Islet precursor cell (in vitro differentiated cells): ENCODE data around the gene FOXP2.

Experiments
- DNase-seq: peaks from one replicate; pipeline ENCODE4 v3.0.0-alpha.2; 2018

FOXP2 gene

DNA sequence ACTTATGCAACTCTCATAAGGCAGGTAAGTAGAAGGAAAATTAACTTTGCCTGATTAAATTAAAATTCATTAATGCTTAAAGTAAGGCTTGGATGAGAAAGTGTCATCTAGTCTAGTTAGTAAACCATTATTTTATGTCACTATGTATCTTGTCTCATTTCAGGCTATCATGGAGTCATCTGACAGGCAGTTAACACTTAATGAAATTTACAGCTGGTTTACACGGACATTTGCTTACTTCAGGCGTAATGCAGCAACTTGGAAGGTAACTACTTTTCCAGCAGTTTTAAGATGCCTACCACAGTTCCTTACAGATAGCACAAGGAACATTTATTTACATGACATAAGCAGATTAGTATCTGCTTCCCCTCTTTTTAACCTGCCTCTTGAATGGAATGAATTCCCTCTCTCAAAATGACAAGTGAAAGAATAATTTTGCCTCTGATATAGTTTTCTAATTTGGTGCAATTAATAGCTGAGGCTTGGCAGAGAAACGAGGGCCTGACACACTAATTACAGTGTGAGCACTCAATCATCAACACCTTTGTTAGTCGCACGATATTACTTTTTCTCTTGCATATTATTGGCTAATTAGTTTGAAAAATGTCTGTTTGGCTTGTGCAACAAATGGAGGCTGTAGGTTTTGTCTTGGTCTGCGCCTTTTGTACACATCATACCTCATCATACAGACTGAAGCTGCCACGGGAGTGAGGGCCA is 245.0 kb downstream of the FOXP2 start:
- DNase-seq = no peak

DNA sequence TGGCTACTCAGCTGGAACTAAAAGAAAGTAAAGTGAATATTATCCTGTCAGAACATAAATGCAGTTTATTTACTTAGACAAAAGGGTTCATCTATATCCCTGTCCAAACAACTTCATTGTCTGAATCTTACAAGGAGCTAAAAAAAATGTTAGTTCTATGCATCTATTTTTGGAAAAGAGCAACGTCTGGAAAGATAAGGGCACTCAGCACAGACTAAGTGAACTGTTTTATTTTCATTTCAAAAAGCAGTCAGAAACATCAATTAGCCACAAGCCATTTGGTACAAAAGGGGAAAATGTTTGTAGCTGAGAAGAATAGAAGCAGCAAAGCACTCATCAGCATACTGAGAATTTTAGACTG is 245.5 kb downstream of the FOXP2 start:
- no peak for DNase-seq

DNA sequence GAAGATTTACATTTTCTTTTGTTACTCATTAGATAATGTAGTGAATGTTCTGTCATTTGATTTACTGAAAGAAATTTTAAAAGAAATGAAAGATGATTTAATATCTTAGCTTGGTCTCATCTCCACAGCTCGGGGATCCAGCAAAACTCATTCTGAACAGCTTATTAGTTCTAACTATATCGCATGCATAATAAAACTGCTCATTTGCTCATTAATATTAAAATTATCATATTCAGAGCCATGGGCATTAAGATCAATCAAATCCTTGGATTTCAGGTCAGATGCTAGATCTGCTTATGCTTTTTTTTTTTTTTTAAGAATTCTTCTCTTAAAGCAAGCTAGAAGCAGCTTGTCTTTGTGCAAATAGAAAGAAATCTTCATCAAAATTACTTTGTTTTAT is 246.1 kb downstream of the FOXP2 start:
- DNase-seq = no peak

DNA sequence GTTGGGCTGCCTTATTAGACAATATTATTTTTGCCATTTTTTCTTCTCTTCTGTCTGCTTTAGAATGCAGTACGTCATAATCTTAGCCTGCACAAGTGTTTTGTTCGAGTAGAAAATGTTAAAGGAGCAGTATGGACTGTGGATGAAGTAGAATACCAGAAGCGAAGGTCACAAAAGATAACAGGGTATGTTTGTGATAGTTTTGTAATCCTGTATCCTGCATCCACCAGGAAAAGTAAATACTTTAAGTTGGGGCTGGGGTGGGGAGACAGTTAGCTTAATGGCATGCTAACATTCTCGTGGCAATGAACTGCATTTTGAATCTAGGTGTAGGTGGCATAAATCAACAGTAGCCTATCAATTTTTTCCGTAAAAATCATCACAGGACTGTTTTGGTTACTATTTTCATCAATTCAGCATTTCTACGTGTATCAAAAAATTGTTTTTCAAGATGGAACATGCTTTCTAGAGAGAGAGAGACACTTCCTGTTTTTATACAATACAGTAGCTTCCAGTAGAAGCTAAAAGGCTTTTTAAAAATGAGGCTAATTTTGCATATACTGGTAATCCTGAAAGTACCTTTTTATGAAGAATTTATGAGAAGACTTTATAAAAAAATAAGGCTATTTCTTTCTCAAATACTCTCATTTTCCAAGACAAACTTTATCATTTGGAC is 247.5 kb downstream of the FOXP2 start:
- DNase-seq = no peak

DNA sequence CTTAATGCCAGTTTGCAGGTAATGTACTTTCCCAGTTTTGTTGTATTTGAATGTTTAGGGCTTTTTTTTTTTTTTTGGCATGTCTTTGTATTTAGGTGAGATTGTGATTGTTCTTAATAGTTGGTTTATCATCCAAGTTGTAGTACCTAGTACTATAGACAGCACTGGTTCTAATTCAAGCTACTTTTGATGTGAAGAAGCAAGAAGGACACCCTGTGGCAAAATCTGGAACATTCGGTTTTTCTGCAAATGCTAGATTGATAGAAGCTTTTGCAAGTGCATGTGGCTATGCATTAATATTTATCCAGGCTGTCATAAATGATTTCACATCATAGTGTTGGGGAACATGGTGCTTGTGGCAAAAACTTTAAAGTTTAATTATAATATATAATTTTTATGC is 248.9 kb downstream of the FOXP2 start:
- DNase-seq = no peak

DNA sequence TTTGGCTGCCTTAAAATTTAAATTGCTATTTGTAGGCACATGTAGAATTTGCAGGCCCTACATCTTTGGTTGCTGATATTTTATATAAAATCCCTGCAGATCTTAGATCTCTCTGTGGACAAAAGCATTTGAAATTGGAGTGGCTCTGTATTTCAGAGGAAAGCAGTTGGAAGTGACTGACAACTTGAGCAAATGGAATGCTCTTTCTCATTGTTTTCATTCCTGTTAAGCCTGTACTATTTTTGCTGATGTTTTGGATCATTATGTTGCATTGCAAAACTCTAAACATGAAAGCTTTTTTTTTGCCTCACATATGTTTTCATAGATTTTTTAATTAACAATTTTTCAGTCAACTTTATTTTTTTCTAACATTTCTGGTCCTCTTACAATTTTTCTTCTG is 256.1 kb downstream of the FOXP2 start:
- no peak for DNase-seq

DNA sequence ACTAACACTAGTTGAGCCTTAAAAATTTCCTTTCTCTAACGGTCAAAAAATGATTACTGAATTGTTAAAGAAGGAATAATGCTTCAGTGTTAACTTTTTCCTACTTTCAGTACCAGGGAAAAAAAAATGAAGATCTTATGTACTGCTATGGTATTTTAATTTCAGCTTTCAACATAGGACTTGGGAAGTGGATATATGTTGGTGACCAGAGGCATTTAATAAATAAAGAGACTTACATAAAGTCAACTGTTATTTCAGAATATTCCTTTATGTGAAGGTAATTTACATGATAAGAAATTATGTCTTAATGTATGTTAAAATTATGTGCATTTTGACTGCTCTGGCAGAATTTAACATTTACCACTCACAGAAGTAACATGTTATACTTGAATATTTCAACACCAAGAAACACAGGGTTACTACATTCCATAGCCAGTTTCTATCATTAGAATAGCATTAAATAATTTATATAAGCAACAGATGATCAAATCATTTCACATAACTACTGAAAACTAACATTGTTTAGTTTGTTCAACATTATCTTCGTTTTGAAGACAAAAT is 257.0 kb downstream of the FOXP2 start:
- DNase-seq = no peak

DNA sequence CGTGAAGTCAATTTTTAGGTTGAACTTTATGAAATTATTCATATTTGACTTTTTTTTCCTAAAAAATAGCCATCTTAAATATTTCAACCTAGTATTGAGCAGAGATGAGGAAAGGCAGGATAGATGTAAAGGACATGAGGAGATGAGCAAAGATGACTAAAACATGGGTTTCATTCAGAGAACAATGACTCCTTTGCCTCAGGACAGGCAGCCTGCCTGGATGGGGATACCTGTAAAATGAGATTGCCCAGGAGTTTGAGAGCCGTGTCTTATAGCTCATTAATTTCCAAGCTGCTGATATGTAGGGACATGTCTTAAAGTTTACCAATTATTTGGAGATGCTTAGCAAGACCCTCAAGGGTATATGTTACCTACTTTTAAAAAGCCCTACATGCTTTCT is 263.5 kb downstream of the FOXP2 start:
- peak; percentile 50 for DNase-seq

DNA sequence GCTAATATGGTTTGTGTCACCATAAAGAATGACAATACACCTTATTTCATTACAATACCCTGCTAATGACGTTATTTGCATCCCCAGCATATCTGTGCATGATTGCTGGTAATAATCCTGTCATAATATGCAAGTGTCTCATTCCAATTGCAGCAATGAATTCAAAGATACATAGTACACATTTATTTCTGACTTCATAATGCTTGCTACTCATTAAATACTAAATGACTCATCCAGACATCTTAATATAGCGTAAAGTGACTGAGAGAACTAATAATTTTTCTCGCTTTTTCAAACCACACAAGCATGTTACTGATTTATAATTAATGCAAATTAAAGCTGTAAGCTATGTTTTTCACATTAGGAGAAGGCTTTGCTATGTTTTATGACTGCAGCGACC is 272.6 kb downstream of the FOXP2 start:
- DNase-seq = no peak

DNA sequence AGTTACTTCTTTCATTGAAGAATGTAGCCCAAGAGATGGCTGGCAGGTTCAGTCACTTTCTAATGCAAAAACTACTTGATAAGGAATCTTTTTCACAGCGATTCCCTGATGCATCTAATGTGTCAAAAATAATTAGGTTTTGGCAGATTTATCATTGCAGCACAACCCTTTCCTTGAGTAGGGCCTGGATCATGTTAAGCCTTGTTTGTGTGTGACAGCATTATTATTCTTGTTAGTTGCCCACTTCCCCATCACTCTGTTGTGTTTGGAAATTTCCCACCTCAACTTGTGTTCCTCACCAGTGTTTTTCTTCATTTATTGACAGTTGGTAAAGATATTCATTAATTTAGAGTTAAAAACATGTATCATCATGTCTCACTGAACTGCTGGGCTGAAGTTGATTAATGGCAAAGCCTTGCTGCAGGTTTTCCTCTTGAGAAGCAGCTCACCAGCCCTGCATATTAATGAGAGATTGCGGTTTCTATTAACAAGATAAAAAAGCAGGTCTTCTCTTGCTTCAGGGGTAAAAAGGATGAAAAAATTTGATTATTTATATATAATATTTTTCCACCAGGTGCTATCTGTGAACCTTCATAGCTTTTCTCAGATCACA is 273.9 kb downstream of the FOXP2 start:
- no peak for DNase-seq

DNA sequence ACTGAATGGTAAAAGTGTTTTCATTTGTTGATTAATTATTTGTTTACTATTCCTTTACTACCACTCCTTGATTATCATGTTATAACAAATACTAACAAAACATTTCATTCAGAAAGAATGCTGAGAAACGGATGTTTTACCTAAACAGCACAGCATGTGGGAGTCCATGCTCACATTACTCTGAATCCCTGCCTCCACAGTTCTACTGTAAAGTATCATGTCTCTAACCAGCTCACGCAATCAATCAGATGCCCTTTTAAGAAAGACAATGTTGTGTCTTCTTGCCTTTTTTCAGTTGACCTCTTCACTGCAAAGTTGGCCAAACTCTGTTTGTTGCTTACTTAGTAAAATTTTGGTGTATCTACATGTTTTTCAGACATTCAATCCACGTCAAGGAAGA is 274.8 kb downstream of the FOXP2 start:
- DNase-seq = no peak

DNA sequence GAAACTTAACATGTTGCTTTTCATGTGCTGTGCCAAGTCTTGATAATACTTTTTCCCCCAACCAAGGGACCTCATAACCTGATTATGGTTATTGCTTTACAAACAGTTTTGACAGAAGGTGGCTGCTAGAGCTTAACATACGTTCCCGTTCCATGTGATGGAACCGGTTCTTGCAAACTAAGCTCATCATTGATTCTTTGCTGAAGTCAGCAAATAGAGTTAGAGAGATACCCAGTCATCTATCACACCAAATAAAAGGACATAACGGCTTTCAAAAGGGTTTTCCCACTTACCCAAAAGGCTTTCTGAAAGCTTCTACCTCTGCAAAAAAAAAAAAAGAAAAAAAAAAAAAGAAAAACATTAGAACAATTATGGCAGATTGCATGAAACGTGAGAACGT is 277.0 kb downstream of the FOXP2 start:
- no peak for DNase-seq

DNA sequence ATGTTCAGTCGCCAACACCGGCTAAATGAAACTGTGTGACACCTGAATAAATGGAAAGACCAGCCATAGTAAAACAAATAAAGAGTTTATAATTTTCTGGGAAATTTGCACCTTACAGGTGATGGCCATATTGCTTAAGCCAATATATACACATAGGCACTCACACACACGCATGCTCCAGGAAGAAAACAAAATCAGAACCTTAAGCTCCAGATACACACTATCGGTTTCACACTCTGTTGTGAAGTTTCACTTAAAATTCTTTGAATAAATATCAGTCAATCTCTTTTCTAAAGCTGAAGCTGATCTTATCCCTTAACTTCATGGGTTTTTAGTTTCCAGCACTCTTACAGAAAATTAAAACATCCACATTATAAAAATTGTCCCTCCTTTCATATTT is 280.6 kb downstream of the FOXP2 start:
- no peak for DNase-seq

DNA sequence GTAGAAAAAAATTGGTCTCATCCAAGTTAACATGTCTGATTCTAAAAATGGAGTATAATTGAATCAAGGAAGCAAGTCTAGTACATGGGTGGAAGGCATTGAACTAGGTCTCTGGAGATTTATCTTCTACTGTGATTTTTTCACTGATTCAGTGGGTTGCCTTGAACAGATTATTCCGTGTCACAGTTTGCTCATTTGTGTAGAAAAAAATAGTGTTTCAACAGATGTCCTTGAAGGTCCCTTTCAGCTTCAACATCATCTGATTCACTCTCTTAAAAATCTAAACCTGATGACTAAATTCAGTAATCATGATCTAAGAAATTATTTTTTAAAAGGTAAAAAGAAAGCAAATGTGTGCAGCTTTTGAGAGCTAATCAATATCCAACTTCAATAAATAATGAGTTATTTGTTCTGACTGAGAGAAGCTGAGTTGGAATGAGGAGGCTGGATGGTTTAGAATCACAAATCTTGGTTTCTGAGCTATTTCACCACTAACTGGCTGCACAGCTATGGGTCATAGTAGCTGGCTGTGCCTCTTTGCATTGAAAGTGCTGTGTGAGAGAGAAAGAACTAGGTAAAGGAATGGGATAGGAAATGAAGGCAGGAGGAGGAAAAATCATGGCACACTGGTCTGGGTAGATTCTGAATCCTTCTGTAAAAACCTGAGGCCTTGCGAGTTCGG is 285.8 kb downstream of the FOXP2 start:
- no peak for DNase-seq

DNA sequence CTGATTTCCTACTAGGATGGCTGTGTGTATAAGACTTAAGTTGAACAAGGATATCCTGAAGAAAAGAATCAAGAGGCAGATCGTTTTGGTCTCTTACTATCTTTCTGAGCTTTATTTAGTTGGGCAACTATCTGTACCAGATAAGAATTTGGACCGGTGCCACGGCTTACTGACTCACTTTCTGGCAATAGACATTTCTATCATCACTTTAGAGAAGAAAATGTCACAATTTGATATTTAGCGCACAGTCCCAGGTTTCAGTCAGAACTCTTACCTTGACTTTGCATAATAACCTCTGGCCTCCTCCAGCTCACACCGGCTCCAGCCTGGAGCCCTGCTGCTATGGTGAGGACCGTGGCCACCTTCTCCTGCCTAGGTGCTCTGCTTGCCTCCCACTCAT is 289.1 kb downstream of the FOXP2 start:
- DNase-seq = no peak

DNA sequence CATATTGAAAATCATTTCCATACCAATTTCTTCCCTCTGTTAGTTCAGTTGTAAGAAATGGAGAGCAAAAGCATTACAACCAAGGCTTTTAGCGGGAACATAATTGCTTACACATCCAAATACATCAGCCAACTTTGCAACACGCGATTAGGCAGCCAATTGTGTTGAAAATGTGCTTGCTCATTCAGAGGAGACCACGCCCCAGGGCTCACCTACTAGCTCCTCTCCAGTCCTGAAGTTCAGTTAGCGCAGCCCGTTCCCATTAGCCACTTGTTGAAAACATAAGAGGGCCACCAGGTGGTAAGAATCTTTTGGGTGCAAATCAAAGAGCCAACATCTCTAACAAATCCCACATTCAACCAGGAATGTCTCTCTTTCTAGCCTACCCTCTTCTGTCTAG is 294.0 kb downstream of the FOXP2 start:
- DNase-seq = peak; percentile 56

DNA sequence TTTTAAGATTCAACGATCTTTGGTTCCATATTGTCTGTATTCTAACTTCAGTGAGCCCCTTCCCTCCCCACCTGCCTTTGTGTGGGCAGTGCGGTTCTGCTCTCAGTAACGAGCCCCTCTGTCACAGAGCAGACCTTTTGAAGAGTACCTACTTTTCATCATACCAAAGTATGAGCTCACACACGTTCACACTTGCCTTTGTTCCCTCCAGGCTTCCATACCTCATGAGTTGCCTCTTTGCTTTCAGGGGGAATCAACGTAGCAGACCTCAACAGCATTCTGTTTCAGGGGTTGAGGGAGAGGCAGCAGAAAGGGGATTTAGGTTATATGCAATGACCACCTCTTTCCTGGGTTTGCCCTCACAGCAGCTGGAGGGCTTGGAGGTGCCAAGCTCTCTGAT is 295.9 kb downstream of the FOXP2 start:
- peak; percentile 67 for DNase-seq

DNA sequence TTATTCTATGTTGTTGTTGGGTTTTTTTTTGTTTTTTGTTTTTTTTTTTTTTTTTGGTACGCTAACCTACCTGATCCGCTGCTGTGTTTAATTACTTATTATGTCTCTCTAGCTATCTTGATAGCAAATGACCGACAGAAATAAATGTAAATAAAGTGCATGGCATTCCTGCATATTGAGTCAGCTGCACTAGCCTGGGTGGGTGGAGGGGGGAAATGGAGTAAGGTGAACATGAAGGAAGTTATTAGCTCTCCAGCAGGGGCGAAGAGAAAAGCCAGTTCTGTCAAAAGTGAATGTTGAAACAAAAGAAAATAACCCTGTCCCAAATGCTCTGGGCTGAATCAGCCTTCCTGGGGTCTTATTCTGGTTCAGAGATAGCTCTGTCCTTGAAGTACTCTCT is 296.6 kb downstream of the FOXP2 start:
- DNase-seq = peak; percentile 72

DNA sequence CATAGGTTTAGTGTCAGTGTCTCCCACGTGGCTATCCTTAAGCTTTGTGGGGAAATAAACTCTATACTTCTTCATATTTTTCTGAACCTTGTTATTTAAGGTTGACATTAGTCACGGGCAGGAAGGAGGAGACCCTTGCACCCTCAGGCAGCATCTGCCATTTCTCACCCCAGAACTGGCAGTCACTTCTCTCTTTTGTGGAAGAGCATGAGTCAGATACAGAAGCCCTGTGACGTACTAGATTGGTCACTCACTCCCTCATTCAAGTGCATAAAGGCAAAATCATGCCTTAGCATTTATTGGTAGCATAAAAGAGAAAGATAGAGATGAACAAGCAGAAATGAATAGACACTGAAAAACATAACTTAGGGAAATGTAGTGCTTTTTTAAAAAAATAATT is 301.3 kb downstream of the FOXP2 start:
- no peak for DNase-seq

DNA sequence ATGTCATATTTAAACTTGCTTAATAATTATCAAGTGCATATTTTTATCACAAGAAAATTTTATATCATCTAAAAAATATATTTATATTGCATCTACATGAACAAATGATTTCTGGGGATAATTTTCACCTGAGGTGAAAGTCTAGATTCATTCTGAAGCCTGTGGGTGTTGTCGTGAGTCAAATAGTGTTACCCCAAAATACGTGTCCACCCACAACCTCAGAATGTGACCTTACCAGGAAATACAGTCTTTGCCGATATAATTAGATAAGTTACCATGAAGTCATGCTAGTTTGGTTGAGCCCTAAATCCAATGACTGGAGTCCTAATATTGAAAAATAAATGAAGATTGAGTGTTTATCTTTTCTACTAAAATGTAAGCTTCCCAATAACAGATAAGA is 304.2 kb downstream of the FOXP2 start:
- no peak for DNase-seq

DNA sequence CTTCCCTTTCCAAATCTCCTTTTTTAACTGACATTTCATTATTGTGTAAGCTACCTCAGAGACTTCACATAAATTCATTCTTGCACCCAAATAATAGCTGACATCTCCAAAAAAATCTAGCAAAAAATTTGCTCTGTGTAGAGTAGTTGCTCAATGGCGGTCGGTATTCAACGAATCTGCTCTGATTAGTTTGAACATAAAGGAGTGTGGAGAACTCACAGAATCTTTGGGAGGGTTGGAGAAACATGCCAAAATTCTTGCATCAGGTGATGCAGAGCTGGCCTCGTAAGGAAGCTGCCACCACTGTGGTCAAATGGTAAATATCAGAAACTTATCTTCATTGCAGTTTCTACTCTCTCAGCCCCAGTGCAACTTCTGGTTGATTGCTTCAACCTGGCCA is 306.1 kb downstream of the FOXP2 start:
- no peak for DNase-seq

DNA sequence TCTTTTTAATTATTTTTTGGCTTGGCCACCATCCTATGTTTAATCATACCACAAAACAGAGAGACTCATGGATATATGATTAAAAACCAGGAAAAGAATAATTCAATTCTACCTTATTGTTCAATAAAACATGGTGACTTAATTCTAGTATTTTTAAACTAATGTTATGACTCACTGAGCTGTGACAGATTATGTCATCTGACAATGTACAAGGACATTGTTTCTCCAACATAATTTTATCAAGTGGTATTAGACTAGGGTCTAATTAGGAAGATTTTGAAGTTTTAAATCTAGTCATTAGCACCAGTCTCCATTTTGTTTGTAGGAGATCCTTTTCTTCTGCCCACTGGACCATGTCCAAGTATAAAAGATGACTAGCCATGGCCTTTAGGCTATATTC is 307.9 kb downstream of the FOXP2 start:
- no peak for DNase-seq

DNA sequence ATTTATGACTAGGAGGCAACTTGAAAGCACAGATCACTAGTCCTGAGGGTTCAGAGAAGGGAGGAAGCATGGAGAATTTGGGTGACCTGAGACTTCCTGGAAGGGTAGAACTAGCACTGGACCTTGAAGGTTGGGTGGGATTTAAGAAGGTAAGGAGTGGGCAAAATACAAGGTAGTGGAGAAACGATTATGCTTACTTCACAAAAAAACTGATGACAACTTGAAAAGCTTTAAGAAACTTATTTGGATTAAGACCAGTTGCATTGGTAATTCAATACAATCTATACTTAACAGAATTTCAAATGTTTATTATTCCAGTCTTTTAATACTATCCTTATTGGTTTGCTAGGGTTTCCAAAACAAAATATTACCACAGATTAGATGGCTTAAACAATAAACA is 308.7 kb downstream of the FOXP2 start:
- DNase-seq = no peak

DNA sequence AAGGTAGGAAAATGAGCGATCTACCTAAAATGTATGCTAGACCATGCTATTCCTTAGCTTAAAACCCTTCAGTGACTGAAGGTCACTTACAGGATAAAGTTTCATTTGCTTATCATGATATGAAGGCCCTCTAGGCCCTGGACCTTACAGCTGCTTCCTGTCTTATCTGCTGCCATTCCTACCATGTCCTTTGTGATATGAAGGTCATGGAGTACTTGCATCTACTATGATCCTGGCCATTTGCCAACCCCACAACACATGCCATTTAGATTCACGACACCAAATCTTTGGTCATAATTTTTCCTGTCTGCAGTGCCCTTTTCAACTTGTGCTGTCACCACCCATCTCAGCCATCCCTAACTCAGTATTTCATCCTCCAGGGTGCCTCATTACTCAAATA is 325.5 kb downstream of the FOXP2 start:
- no peak for DNase-seq
